Measurements from ENCODE around the gene MRPL22.

DNA sequence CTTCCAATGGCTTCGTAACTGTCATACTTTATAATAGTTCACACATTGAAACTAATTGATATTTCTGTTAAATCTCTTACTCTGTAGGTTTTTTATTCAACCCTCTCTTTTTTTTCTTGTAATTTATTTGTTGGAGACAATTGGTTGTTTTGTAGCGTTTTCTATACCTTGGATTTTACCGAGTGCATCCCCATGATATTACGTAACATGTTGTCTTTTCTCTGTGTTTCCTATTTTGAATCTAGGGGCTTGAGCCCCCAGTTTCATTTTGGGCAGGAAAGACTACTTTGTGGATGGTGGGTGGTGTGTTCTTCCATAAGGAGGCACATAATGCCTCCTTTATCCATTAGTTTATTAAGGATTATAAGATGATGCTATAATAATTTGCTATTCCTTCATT is 7.4 kb downstream of the MRPL22 start:
- TF ChIP-seq, protein P1, sequence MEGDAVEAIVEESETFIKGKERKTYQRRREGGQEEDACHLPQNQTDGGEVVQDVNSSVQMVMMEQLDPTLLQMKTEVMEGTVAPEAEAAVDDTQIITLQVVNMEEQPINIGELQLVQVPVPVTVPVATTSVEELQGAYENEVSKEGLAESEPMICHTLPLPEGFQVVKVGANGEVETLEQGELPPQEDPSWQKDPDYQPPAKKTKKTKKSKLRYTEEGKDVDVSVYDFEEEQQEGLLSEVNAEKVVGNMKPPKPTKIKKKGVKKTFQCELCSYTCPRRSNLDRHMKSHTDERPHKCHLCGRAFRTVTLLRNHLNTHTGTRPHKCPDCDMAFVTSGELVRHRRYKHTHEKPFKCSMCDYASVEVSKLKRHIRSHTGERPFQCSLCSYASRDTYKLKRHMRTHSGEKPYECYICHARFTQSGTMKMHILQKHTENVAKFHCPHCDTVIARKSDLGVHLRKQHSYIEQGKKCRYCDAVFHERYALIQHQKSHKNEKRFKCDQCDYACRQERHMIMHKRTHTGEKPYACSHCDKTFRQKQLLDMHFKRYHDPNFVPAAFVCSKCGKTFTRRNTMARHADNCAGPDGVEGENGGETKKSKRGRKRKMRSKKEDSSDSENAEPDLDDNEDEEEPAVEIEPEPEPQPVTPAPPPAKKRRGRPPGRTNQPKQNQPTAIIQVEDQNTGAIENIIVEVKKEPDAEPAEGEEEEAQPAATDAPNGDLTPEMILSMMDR (IDR thresholded peaks at IDR 0.05), result no peak
- TF ChIP-seq POLR2A (IDR thresholded peaks at IDR 0.05), result no peak

Measured in adrenal gland (tissue), 5 donors.